ENCODE data around the gene CHAF1A. TPM values are rescaled to one million over a fixed set of nuclear protein-coding genes. Genes with fewer than 3 reads are reported as not detected.

Gene CHAF1A
- total and polyA plus RNA-seq, 2 of the 8 experiments (the other 6 are each of a cell fraction or from before 2014, with no cell fraction given) = 122 to 147 TPM

- H2BK20ac ChIP-seq (ENCODE audit: low read length) = no peak overlapping the region
- H2AFZ ChIP-seq (ENCODE audit: low read length) = no peak overlapping the region
- no peaks in the 10 kb centered on the region for H3K23me2 ChIP-seq (ENCODE audit: low read depth, low read length)
- no peaks in the 10 kb centered on the region for H3K4me1 ChIP-seq (replicated peaks in 1 of 4; ENCODE audit: control insufficient read depth in 3 of 4, insufficient read depth in 4 of 4, low read length in 3 of 4)
- no peak overlapping the region for H2AK5ac ChIP-seq (ENCODE audit: low read depth, low read length)
- no peak overlapping the region for H3K27ac ChIP-seq (ENCODE audit: low read depth, low read length)
- no peak overlapping the region for H3K56ac ChIP-seq (replicated peaks; ENCODE audit: insufficient read length, low read depth, low read length)
- H4K20me1 ChIP-seq (replicated peaks in 1 of 2; ENCODE audit: control insufficient read depth in 1 of 2, insufficient read depth in 2 of 2, low read length in 2 of 2) = peaks cover 13 to 30% of the 10 kb centered on the region in 2 experiments
- no peak overlapping the region for H3K4me2 ChIP-seq (ENCODE audit: insufficient read depth in 1 of 2, low read depth in 2 of 2, low read length in 2 of 2)
- FAIRE-seq (no peak), DNase-seq (ENCODE audit: low read depth in 1 of 2, low spot score in 2 of 2) (no peak)
- H3K4me3 ChIP-seq (ENCODE audit: extremely low read depth in 1 of 4, insufficient read depth in 2 of 4, low read depth in 3 of 4, low read length in 4 of 4) = no peak overlapping the region
- POLR2A ChIA-PET (ENCODE audit: partially characterized antibody) = interaction anchor here (49.6 to 58.1 kb wide), 2 partner anchors 6 to 7 kb away, joined by 1590 read pairs; partner anchors contain the start of genes CHAF1A, SH3GL1 and UBXN6
- no peak overlapping the region for H3K18ac ChIP-seq (ENCODE audit: extremely low read depth, low read length)
- H4K5ac ChIP-seq (ENCODE audit: insufficient read length, low read depth, low read length) = no peak overlapping the region
- 0 out of 2 replicates have a peak overlapping the region, but pooled peaks have one; percentile 16 for H2BK5ac ChIP-seq (ENCODE audit: low read depth, low read length)
- WGBS, 2 experiments (ENCODE audit: extremely low coverage in 1 of 2, insufficient coverage in 1 of 2, insufficient read length in 1 of 2, insufficient replicate concordance in 2 of 2, low coverage in 1 of 2, low lambda C conversion rate in 2 of 2, missing lambda C conversion rate in 1 of 2) = 91% methylated on average over 25 of the region's 26 CpGs; no CpG with 5 or more reads in 1 of the 2 experiments
- no peak overlapping the region for H2BK120ac ChIP-seq (replicated peaks; ENCODE audit: low read depth, low read length)
- H4K8ac ChIP-seq (ENCODE audit: extremely low read depth, insufficient read depth, low read length) = no peak overlapping the region
- no peak overlapping the region for H4K91ac ChIP-seq (replicated peaks; ENCODE audit: insufficient read length, low read length)
- TF ChIP-seq NRF1 (IDR thresholded peaks at IDR 0.05; ENCODE audit: low read depth, low read length) = no peak
- TF ChIP-seq POLR2A (IDR thresholded peaks at IDR 0.05; ENCODE audit: control extremely low read depth in 1 of 2, low read depth in 2 of 2, low read length in 2 of 2) = peak in 1 of 2 experiments; percentile 38; a peak in 1 of 3 replicates
- TF ChIP-seq POLR2AphosphoS5 (IDR thresholded peaks at IDR 0.05; ENCODE audit: low read depth, low read length) = peak; percentile 40; the same call in 1 of the 2 replicates
- no peak for TF ChIP-seq JUND (IDR thresholded peaks at IDR 0.05; ENCODE audit: low read length)
- H3K79me2 ChIP-seq (ENCODE audit: control insufficient read depth in 1 of 2, insufficient read depth in 2 of 2, low read length in 2 of 2) = peaks cover 0 to 7% of the 10 kb centered on the region in 2 experiments; a peak in 1 of 4 replicates
- H3K9me3 ChIP-seq (ENCODE audit: insufficient read depth in 2 of 2, low read depth in 1 of 2, low read length in 1 of 2) = no peaks in the 10 kb centered on the region
- CTCF ChIA-PET (ENCODE audit: partially characterized antibody) = no interaction called here
- H3K4ac ChIP-seq (replicated peaks; ENCODE audit: insufficient read length, low read depth, low read length) = no peak overlapping the region
- H3K23ac ChIP-seq (ENCODE audit: insufficient read length) = no peak overlapping the region
- no peak overlapping the region for H2BK12ac ChIP-seq (ENCODE audit: low read depth, low read length)
- H3K14ac ChIP-seq (ENCODE audit: insufficient read length) = no peak overlapping the region
- H2BK15ac ChIP-seq (ENCODE audit: low read length) = no peak overlapping the region
- peaks cover 62 to 82% (median 79%) of the 10 kb centered on the region in 4 experiments for H3K36me3 ChIP-seq (ENCODE audit: control insufficient read depth in 2 of 4, insufficient read depth in 4 of 4, low read length in 3 of 4)
- no peak overlapping the region for H3K9ac ChIP-seq (replicated peaks in 1 of 4; ENCODE audit: extremely low read depth in 1 of 4, low read depth in 3 of 4, low read length in 3 of 4)
- no peaks in the 10 kb centered on the region for H3K27me3 ChIP-seq (replicated peaks in 1 of 4; ENCODE audit: control insufficient read depth in 3 of 4, extremely low read depth in 1 of 4, insufficient read depth in 3 of 4, low read length in 3 of 4)
- peaks cover 9% of the 10 kb centered on the region for H3K79me1 ChIP-seq (ENCODE audit: low read depth, low read length)
Measured at GRCh38 chr19:4431808-4432674, 29.6 kb downstream of the CHAF1A start.
